K562 (cell line): ENCODE results near the gene NFIB. TPM values are rescaled to one million over a fixed set of nuclear protein-coding genes. Genes with fewer than 3 reads are reported as not detected.

Experiments
- ATAC-seq: fragments of 200-7000 bp; cut with Tn5 transposase; 3 replicates; pipeline ENCODE4 v1.9.1; 2020; ENCODE audit warnings: moderate library complexity
- BruUV-seq: library from RNA; stranded (reverse); fragments of 400-500 nt; replicated peaks from 2 replicates; lab custom pipeline; 2021; lab: Mats Ljungman, UMichigan
- CTCF ChIA-PET: fragments of 300-600 bp; formaldehyde crosslinking; extraction: SDS; loops from one replicate; lab custom pipeline; 2021; ENCODE audit warnings: low intra/inter-chr PET ratio; lab: Yijun Ruan, JAX
- POLR2A ChIA-PET: fragments of 300-600, 350-650 bp; sonication (Branson Sonifier 250); formaldehyde crosslinking; extraction: SDS; loops from one replicate; lab custom pipeline; 2021; ENCODE audit warnings: antibody characterized with exemption, inconsistent platforms; lab: Yijun Ruan, JAX
- DNase-seq, 4 experiments: peaks; one replicate each; pipeline versions ENCODE4 v3.0.0 to v3.0.0-alpha.2; 2011 to 2018; ENCODE audit warnings: low spot score in 3 of 4, mixed read lengths in 3 of 4; ENCODE audit errors: extremely low read depth in 1 of 4
- FAIRE-seq: peaks from 2 replicates; lab custom pipeline; 2011; peaks lifted over from hg19 to GRCh38; lab: Jason Lieb, UNC
- H2AFZ ChIP-seq: 2 replicates; pipeline ENCODE4 v1.6.0; 2011; ENCODE audit warnings: low read depth, low read length, control low read depth, inconsistent platforms
- H3K27ac ChIP-seq: fragments of 200-600 bp; 3 replicates; pipeline ENCODE4 v1.8.0; 2011; ENCODE audit warnings: low read depth, mild to moderate bottlenecking, control low read depth, inconsistent platforms, low read length, moderate library complexity, mixed read lengths; ENCODE audit errors: extremely low read depth
- H3K27me3 ChIP-seq, 2 experiments: fragments of 300-600 bp in 1 of 2; 2 replicates in 1 of 2; 3 replicates in 1 of 2; pipeline versions ENCODE4 v1.6.0 to v1.8.0; 2011; ENCODE audit warnings: inconsistent platforms in 2 of 2, low read length in 2 of 2, mild to moderate bottlenecking in 1 of 2, mixed read lengths in 1 of 2, moderate library complexity in 1 of 2; ENCODE audit not compliant: control insufficient read depth in 2 of 2, insufficient read depth in 2 of 2
- H3K36me3 ChIP-seq: fragments of 300-600 bp; 3 replicates; pipeline ENCODE4 v1.8.0; 2011; ENCODE audit warnings: mild to moderate bottlenecking, low read length, inconsistent platforms; ENCODE audit not compliant: control insufficient read depth, insufficient read depth
- H3K4me1 ChIP-seq, 2 experiments: fragments of 200-600 bp in 1 of 2; replicated peaks in 1 of 2; 2 replicates in 1 of 2; 3 replicates in 1 of 2; pipeline versions ENCODE4 v1.5.1 to v1.8.0; 2011; ENCODE audit warnings: inconsistent platforms in 2 of 2, low read length in 2 of 2, mild to moderate bottlenecking in 1 of 2, mixed read lengths in 1 of 2, moderate library complexity in 1 of 2; ENCODE audit not compliant: control insufficient read depth in 2 of 2, insufficient read depth in 2 of 2
- H3K4me2 ChIP-seq: 2 replicates; pipeline ENCODE4 v1.6.1; 2011; ENCODE audit warnings: low read length, control low read depth, inconsistent platforms, mixed read lengths; ENCODE audit not compliant: insufficient read depth
- H3K4me3 ChIP-seq: fragments of 200-600 bp; sonication (generic), shearing (Covaris generic); 2 replicates; pipeline ENCODE4 v1.5.1; 2016; ENCODE audit warnings: control low read depth, inconsistent platforms
- H3K79me2 ChIP-seq: fragments of 200-600 bp; 3 replicates; pipeline ENCODE4 v1.8.0; 2011; ENCODE audit warnings: low read length, inconsistent platforms; ENCODE audit not compliant: control insufficient read depth, insufficient read depth
- H3K9ac ChIP-seq, 2 experiments: 2 replicates each; pipeline versions ENCODE4 v1.6.0 to v1.6.1; 2011; ENCODE audit warnings: low read depth in 2 of 2, low read length in 2 of 2, control low read depth in 1 of 2, inconsistent platforms in 1 of 2, mild to moderate bottlenecking in 1 of 2, mixed read lengths in 1 of 2; ENCODE audit not compliant: insufficient read depth in 1 of 2
- H3K9me1 ChIP-seq: one replicate; pipeline ENCODE4 v1.6.0; 2011; ENCODE audit warnings: inconsistent platforms, mild to moderate bottlenecking, low read length, moderate library complexity; ENCODE audit not compliant: control insufficient read depth, insufficient read depth
- H3K9me3 ChIP-seq: replicated peaks from 2 replicates; pipeline ENCODE4 v1.5.1; 2011; ENCODE audit warnings: low read depth, low read length, inconsistent platforms; ENCODE audit not compliant: control insufficient read depth, insufficient read depth
- H4K20me1 ChIP-seq: replicated peaks from 2 replicates; pipeline ENCODE4 v1.6.1; 2011; ENCODE audit warnings: low read length, inconsistent platforms, mixed read lengths; ENCODE audit not compliant: control insufficient read depth, insufficient read depth
- ATF6 ChIP-seq: sonication (generic); formaldehyde crosslinking; IDR thresholded peaks from 2 replicates; pipeline ENCODE4 v1.4.0; 2020; ENCODE audit warnings: mild to moderate bottlenecking, missing genetic modification reagents
- HLTF ChIP-seq: fragments of 450-650 bp; IDR thresholded peaks from 2 replicates; pipeline ENCODE4 v1.6.1; 2016
- NCOA2 ChIP-seq, 2 experiments: fragments of 450-650 bp; IDR thresholded peaks; 2 replicates each; pipeline ENCODE4 v1.6.1; 2018; ENCODE audit warnings: mild to moderate bottlenecking in 2 of 2, moderate library complexity in 1 of 2; ENCODE audit not compliant: partially characterized antibody in 2 of 2
- TARDBP ChIP-seq: fragments of 450-650 bp; IDR thresholded peaks from 2 replicates; pipeline ENCODE4 v1.6.1; 2016
- in situ Hi-C: fragments of 300-500 bp; cut with MboI; formaldehyde crosslinking; loops from 4 replicates; pipeline ENCODE4 v1.15.0; 2018; ENCODE audit warnings: inconsistent platforms, mixed read lengths
- intact Hi-C: fragments of 100-400 bp; cut with micrococcal nuclease; formaldehyde crosslinking; loops from 2 replicates; pipeline ENCODE4 v1.14.2; 2022
- polyA plus RNA-seq, 8 experiments: library from polyadenylated mRNA; depleted of rRNA in 4 of 8; stranded (reverse) in 5 of 8; unstranded in 3 of 8; fragments of >200 nt; fragmentation: Nextera tagmentation in 2 of 8; fragmentation: Illumina TruSeq in 1 of 8; extraction: Ambion mirVana in 2 of 8; extraction: Trizol in 1 of 8; gene quantifications; 2 replicates each; pipeline versions ENCODE4 v1.2.1 to v1.2.3, GENCODE V29; 2011 to 2014; ENCODE audit warnings: inconsistent platforms in 1 of 8, missing spikeins in 1 of 8
- total RNA-seq, 7 experiments: library from RNA; depleted of rRNA in 6 of 7; stranded (reverse); fragments of >200 nt in 6 of 7; fragmentation: Illumina TruSeq in 2 of 7; extraction: Trizol in 2 of 7; gene quantifications; 2 replicates each; pipeline versions ENCODE4 v1.2.1 to v1.2.3, GENCODE V29; 2011 to 2021; ENCODE audit warnings: low replicate concordance in 1 of 7

Gene NFIB
- total and polyA plus RNA-seq, 9 of the 15 experiments (the other 6 are each of a cell fraction or from before 2014, with no cell fraction given): 1.2 to 3.3 (median 1.9) TPM

GRCh38 chr9:14281876-14282275 lies 32.1 kb downstream of the NFIB start:
- ChIA-PET CTCF (no interaction called here), POLR2A (no interaction called here)
- H4K20me1 ChIP-seq: no peaks in the 10 kb centered on the region
- no peak overlapping the region for H3K4me3 ChIP-seq
- no peak overlapping the region for H3K4me2 ChIP-seq
- no peak overlapping the region for H2AFZ ChIP-seq
- no peak for DNase-seq
- no peaks in the 10 kb centered on the region for H3K9me3 ChIP-seq
- no peaks in the 10 kb centered on the region for H3K36me3 ChIP-seq
- no peak for ATAC-seq
- no TSS peak for BruUV-seq
- no peak for FAIRE-seq
- no peaks in the 10 kb centered on the region for H3K9me1 ChIP-seq
- no peaks in the 10 kb centered on the region for H3K4me1 ChIP-seq
- intact Hi-C loops: no loop called here
- no peak overlapping the region for H3K9ac ChIP-seq
- H3K27ac ChIP-seq: no peak overlapping the region
- no peaks in the 10 kb centered on the region for H3K79me2 ChIP-seq
- TF ChIP-seq HLTF (no peak), TARDBP (no peak), NCOA2 (IDR thresholded peaks at IDR 0.05; ENCODE audit: partially characterized antibody in 2 of 2) (no peak), ATF6 (CRISPR knock-in tag) (no peak)
- in situ Hi-C loops: no loop called here
- H3K27me3 ChIP-seq: no peaks in the 10 kb centered on the region
